ENCODE data around the gene ZG16B.

The ZG16B gene

DNA sequence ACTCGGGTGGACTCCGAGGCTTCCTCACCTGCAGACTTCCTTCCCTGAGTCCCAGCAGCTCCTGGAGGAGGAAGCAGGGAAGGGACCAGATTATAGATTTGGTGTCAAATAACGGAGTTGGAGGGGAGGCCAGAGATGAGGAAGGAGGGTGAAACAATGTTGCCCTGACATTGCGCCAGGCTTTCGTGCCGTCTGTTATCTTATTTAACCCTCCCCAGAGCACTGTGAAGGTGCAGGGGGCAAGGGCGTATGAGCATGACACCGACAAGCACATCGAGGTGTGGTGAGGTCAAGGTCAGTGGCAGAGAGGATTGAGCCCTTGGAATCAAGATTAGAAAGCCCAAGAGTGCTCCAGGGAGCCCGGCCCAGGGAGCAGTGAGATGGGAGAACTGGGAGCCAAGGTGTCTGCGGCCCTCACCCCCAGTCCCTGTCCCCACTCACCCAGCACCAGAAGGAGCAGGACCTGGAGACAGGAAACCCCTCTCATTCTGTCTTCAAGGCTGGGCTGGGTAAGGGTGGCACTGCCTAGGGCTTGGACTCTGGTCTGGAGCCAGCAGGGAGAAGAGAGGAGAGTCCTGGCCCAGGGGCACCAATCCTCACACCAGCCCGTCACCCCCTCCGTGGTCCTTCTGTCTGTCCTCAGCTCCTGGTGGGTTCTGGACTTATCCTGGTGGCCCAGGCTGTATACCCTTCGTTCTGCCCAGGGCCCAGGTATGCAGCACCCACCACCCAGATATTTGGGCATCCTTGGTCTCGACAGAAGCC is 43.9 kb upstream of the ZG16B start:
- TF ChIP-seq, protein P1, sequence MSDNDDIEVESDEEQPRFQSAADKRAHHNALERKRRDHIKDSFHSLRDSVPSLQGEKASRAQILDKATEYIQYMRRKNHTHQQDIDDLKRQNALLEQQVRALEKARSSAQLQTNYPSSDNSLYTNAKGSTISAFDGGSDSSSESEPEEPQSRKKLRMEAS (IDR thresholded peaks at IDR 0.05; ENCODE audit: low read depth, low read length) = no peak
- TF ChIP-seq POLR2A (IDR thresholded peaks at IDR 0.05; ENCODE audit: extremely low read depth, insufficient read length) = no peak
- no peak for TF ChIP-seq MYC (IDR thresholded peaks at IDR 0.05; ENCODE audit: low read depth, low read length)
- TF ChIP-seq, protein P2, sequence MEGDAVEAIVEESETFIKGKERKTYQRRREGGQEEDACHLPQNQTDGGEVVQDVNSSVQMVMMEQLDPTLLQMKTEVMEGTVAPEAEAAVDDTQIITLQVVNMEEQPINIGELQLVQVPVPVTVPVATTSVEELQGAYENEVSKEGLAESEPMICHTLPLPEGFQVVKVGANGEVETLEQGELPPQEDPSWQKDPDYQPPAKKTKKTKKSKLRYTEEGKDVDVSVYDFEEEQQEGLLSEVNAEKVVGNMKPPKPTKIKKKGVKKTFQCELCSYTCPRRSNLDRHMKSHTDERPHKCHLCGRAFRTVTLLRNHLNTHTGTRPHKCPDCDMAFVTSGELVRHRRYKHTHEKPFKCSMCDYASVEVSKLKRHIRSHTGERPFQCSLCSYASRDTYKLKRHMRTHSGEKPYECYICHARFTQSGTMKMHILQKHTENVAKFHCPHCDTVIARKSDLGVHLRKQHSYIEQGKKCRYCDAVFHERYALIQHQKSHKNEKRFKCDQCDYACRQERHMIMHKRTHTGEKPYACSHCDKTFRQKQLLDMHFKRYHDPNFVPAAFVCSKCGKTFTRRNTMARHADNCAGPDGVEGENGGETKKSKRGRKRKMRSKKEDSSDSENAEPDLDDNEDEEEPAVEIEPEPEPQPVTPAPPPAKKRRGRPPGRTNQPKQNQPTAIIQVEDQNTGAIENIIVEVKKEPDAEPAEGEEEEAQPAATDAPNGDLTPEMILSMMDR (IDR thresholded peaks at IDR 0.05; ENCODE audit: low read depth, low read length) = no peak
- peak; percentile 36 for DNase-seq (ENCODE audit: low read depth)
- H3K4me3 ChIP-seq (ENCODE audit: low read depth, low read length) = no peak overlapping the region

DNA sequence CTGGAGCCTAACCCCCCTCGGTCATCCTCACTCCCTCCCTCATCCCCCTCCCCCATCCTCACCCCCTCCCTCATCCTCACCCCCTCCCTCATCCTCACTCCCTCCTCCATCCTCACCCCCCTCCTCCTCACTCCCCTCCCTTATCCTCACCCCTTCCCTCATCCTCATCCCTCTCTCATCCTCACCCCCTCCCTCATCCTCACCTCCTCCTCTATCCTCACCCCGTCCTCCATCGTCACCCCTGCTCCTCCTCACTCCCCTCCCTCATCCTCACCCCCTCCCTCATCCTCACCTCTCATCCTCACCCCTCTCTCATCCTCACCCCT is 43.3 kb upstream of the ZG16B start:
- DNase-seq (ENCODE audit: low read depth) = no peak
- TF ChIP-seq MYC (IDR thresholded peaks at IDR 0.05; ENCODE audit: low read depth, low read length) (no peak), POLR2A (IDR thresholded peaks at IDR 0.05; ENCODE audit: extremely low read depth, insufficient read length) (no peak)
- TF ChIP-seq, protein P1 (IDR thresholded peaks at IDR 0.05; ENCODE audit: low read depth, low read length) = no peak
- TF ChIP-seq, protein P2 (IDR thresholded peaks at IDR 0.05; ENCODE audit: low read depth, low read length) = no peak

DNA sequence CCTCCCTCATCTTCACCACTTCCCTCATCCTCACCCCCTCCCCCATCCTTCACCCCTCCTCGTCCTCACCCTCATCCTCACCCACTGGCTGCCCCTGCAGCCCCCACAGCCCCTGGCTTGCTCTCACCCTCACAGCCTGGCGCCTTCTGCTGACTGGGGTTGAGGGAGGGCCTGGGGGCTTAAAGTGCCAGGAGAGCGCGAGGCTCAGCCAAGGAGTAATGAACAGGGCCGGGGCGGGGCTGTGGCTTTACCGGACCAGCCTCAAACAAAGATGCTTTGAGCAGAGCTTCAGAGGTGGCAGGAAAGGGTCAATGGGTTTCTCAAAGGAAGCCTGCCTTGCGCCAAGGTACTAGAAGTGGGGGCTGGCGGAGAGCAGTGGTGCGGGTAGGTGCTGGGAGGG is 42.7 kb upstream of the ZG16B start, which contains the start of gene PRSS33:
TSS of gene PRSS33 (minus strand) at position 155 of the 400 bp plus-strand sequence. CDS start 1,013 bp downstream, outside the sequence.
- TF ChIP-seq, protein P2 (IDR thresholded peaks at IDR 0.05; ENCODE audit: low read depth, low read length) = no peak
- TF ChIP-seq POLR2A (IDR thresholded peaks at IDR 0.05; ENCODE audit: extremely low read depth, insufficient read length) = no peak
- TF ChIP-seq, protein P1 (IDR thresholded peaks at IDR 0.05; ENCODE audit: low read depth, low read length) = no peak
- TF ChIP-seq MYC (IDR thresholded peaks at IDR 0.05; ENCODE audit: low read depth, low read length) = no peak
- H3K4me3 ChIP-seq (ENCODE audit: low read depth, low read length) = no peak within 1 kb of the TSS

More for the DNA sequence above, 43.3 kb upstream of the ZG16B start:
- H3K4me3 ChIP-seq (ENCODE audit: low read depth, low read length) = no peak overlapping the region

DNA sequence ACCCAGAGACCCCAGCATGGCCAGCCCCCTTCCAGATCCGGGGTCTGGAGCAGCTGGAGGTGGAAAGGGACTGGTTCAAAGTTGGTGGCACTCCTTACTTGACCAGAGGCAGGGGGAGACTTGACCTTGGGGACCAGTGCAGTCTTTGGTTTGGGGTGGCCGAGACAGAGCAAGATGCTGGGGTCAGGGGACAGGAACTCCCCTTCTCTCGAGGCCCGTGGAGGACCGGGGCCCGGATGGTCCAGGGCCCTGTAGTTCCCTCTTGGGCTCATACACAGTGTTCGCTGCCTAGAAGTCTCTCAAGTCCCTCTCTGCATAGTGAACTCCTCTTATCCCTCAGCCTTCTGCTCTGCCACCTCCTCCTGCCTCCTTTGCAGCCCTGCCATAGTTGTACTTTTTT is 42.1 kb upstream of the ZG16B start:
- DNase-seq (ENCODE audit: low read depth) = no peak
- no peak overlapping the region for H3K4me3 ChIP-seq (ENCODE audit: low read depth, low read length)
- TF ChIP-seq, protein P2 (IDR thresholded peaks at IDR 0.05; ENCODE audit: low read depth, low read length) = no peak
- TF ChIP-seq, protein P1 (IDR thresholded peaks at IDR 0.05; ENCODE audit: low read depth, low read length) = no peak
- TF ChIP-seq POLR2A (IDR thresholded peaks at IDR 0.05; ENCODE audit: extremely low read depth, insufficient read length) = no peak
- TF ChIP-seq MYC (IDR thresholded peaks at IDR 0.05; ENCODE audit: low read depth, low read length) = no peak

More for the DNA sequence above, 42.7 kb upstream of the ZG16B start, which contains the start of gene PRSS33:
- DNase-seq (ENCODE audit: low read depth) = no peak

DNA sequence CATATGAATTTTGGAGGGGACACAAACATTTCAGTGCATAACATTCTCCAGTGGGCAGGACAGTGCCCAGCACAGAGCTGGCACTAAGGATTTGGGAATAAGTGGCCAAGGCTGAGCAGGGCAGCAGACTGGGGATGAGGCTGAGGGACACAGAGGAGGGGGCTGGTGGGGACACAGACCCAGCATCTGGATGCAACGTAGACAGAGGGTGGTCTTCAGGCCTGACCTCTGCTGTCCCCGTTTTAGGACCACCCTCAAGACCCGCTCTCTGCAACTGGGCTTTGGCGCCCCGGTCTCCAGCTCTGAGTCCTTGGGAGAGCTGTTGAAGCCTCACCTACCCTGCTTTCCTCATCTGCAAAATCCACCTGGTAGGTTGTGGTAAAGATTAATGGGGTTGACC is 39.5 kb upstream of the ZG16B start:
- H3K4me3 ChIP-seq (ENCODE audit: low read depth, low read length) = no peak overlapping the region
- DNase-seq (ENCODE audit: low read depth) = no peak
- TF ChIP-seq, protein P1 (IDR thresholded peaks at IDR 0.05; ENCODE audit: low read depth, low read length) = no peak
- TF ChIP-seq MYC (IDR thresholded peaks at IDR 0.05; ENCODE audit: low read depth, low read length) (no peak), POLR2A (IDR thresholded peaks at IDR 0.05; ENCODE audit: extremely low read depth, insufficient read length) (no peak)
- TF ChIP-seq, protein P2 (IDR thresholded peaks at IDR 0.05; ENCODE audit: low read depth, low read length) = no peak
